HEK293 (cell line): ENCODE results near the gene C21orf58.

Experiments used
- ZBTB44 ChIP-seq: fragments of 450-650 bp; IDR thresholded peaks from 2 replicates; pipeline ENCODE4 v1.5.1; 2018; ENCODE audit warnings: missing biosample characterization, mild to moderate bottlenecking, missing genetic modification characterization
- ZFP37 ChIP-seq: fragments of 450-650 bp; formaldehyde crosslinking; IDR thresholded peaks from 2 replicates; pipeline ENCODE4 v1.5.1; 2016; ENCODE audit warnings: missing biosample characterization, missing genetic modification characterization
- ZNF16 ChIP-seq: fragments of 450-650 bp; formaldehyde crosslinking; IDR thresholded peaks from 2 replicates; pipeline ENCODE4 v1.5.1; 2016; ENCODE audit warnings: low read depth, missing biosample characterization, missing genetic modification characterization
- ZNF239 ChIP-seq: fragments of 450-650 bp; formaldehyde crosslinking; IDR thresholded peaks from 2 replicates; pipeline ENCODE4 v1.5.1; 2016; ENCODE audit warnings: missing biosample characterization, missing genetic modification characterization
- ZNF274 ChIP-seq, 2 experiments: fragments of 200-500 bp in 1 of 2; fragments of 450-650 bp in 1 of 2; sonication (Bioruptor generic) in 1 of 2; formaldehyde crosslinking in 1 of 2; IDR thresholded peaks; 2 replicates each; pipeline versions ENCODE4 v1.5.1 to v1.6.1; 2014 to 2016; ENCODE audit warnings: borderline replicate concordance in 1 of 2, inconsistent platforms in 1 of 2, low read length in 1 of 2, missing biosample characterization in 1 of 2, missing genetic modification characterization in 1 of 2
- ZNF324 ChIP-seq: fragments of 450-650 bp; formaldehyde crosslinking; IDR thresholded peaks from 2 replicates; pipeline ENCODE4 v1.5.1; 2016; ENCODE audit warnings: missing biosample characterization, missing genetic modification characterization
- ZNF585B ChIP-seq: fragments of 450-650 bp; formaldehyde crosslinking; IDR thresholded peaks from 2 replicates; pipeline ENCODE4 v1.5.1; 2016; ENCODE audit warnings: missing biosample characterization, missing genetic modification characterization
- ZNF660 ChIP-seq: fragments of 450-650 bp; IDR thresholded peaks from 2 replicates; pipeline ENCODE4 v1.5.1; 2018; ENCODE audit warnings: missing biosample characterization, mild to moderate bottlenecking, missing genetic modification characterization
- ZNF670 ChIP-seq: fragments of 450-650 bp; formaldehyde crosslinking; IDR thresholded peaks from 2 replicates; pipeline ENCODE4 v1.5.1; 2016; ENCODE audit warnings: missing biosample characterization, missing genetic modification characterization, low read depth
- ZNF776 ChIP-seq: fragments of 450-650 bp; formaldehyde crosslinking; IDR thresholded peaks from 2 replicates; pipeline ENCODE4 v1.5.0; 2017; ENCODE audit warnings: missing biosample characterization, missing genetic modification characterization, borderline replicate concordance
- TF ChIP-seq, protein P1 (sequence below): fragments of 450-650 bp; formaldehyde crosslinking; IDR thresholded peaks from 2 replicates; pipeline ENCODE4 v1.5.1; 2016; ENCODE audit warnings: missing biosample characterization, missing genetic modification characterization
- TF ChIP-seq, protein P2 (sequence below): IDR thresholded peaks from 2 replicates; pipeline ENCODE4 v1.6.1; 2011; ENCODE audit warnings: mild to moderate bottlenecking, low read depth, low read length, borderline replicate concordance
- TF ChIP-seq, protein P3 (sequence below): fragments of 450-650 bp; formaldehyde crosslinking; optimal IDR thresholded peaks from 2 replicates; pipeline ENCODE3; 2016; ENCODE audit warnings: missing biosample characterization, mild to moderate bottlenecking, missing genetic modification characterization

DNA sequence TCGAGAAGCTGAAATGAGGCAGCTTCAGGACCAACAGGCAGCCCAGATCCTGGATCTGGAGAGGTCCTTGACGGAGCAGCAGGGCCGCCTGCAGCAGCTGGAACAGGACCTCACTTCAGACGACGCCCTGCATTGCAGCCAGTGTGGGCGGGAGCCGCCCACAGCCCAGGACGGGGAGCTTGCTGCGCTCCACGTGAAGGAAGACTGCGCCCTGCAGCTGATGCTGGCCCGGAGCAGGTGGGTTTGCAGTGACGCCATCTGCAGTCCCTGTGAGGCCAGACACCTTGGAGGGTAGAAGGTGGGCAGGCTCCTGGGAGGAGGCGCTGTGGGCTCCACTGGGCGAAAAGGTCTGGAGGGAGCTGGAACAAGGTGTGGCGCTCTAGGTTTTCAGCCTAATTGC, 40.0 kb upstream of the C21orf58 start:
- no peak for TF ChIP-seq ZNF324 (tag by site-specific recombination)
- no peak for TF ChIP-seq ZNF16 (tag by site-specific recombination)
- TF ChIP-seq ZFP37 (tag by site-specific recombination): no peak
- TF ChIP-seq ZNF239 (tag by site-specific recombination): no peak
- TF ChIP-seq ZNF660 (tag by site-specific recombination): no peak
- TF ChIP-seq, protein P1, sequence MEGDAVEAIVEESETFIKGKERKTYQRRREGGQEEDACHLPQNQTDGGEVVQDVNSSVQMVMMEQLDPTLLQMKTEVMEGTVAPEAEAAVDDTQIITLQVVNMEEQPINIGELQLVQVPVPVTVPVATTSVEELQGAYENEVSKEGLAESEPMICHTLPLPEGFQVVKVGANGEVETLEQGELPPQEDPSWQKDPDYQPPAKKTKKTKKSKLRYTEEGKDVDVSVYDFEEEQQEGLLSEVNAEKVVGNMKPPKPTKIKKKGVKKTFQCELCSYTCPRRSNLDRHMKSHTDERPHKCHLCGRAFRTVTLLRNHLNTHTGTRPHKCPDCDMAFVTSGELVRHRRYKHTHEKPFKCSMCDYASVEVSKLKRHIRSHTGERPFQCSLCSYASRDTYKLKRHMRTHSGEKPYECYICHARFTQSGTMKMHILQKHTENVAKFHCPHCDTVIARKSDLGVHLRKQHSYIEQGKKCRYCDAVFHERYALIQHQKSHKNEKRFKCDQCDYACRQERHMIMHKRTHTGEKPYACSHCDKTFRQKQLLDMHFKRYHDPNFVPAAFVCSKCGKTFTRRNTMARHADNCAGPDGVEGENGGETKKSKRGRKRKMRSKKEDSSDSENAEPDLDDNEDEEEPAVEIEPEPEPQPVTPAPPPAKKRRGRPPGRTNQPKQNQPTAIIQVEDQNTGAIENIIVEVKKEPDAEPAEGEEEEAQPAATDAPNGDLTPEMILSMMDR: no peak
- TF ChIP-seq ZNF670 (tag by site-specific recombination): no peak
- TF ChIP-seq ZNF274 (IDR thresholded peaks at IDR 0.05; ENCODE audit: low read length): no peak
- no peak for TF ChIP-seq ZNF274 (tag by site-specific recombination; IDR thresholded peaks at IDR 0.05; ENCODE audit: borderline replicate concordance)
- TF ChIP-seq ZNF776 (tag by site-specific recombination): no peak
- no peak for TF ChIP-seq ZNF585B
- no peak for TF ChIP-seq ZBTB44 (tag by site-specific recombination)
- TF ChIP-seq, protein P2, sequence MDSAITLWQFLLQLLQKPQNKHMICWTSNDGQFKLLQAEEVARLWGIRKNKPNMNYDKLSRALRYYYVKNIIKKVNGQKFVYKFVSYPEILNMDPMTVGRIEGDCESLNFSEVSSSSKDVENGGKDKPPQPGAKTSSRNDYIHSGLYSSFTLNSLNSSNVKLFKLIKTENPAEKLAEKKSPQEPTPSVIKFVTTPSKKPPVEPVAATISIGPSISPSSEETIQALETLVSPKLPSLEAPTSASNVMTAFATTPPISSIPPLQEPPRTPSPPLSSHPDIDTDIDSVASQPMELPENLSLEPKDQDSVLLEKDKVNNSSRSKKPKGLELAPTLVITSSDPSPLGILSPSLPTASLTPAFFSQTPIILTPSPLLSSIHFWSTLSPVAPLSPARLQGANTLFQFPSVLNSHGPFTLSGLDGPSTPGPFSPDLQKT: no peak
- TF ChIP-seq, protein P3, sequence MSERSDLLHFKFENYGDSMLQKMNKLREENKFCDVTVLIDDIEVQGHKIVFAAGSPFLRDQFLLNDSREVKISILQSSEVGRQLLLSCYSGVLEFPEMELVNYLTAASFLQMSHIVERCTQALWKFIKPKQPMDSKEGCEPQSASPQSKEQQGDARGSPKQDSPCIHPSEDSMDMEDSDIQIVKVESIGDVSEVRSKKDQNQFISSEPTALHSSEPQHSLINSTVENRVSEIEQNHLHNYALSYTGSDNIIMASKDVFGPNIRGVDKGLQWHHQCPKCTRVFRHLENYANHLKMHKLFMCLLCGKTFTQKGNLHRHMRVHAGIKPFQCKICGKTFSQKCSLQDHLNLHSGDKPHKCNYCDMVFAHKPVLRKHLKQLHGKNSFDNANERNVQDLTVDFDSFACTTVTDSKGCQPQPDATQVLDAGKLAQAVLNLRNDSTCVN: no peak
